T-helper 2 cell treated with Interferon-gamma antibody and Interleukin-4, amounts not matched to agents 5 μg/mL and 100 μg/mL, for 36 hours (primary cell): Measurements from ENCODE around the gene NKIRAS1.

Experiments
- DNase-seq: peaks from one replicate; pipeline ENCODE4 v3.0.0; 2021; ENCODE audit warnings: low spot score
- H3K27ac Mint-ChIP-seq: one replicate; pipeline ENCODE4 v1.8.0; 2021; ENCODE audit warnings: mild to moderate bottlenecking, mixed read lengths
- H3K27me3 Mint-ChIP-seq: one replicate; pipeline ENCODE4 v1.8.0; 2021; ENCODE audit warnings: low read depth, mixed read lengths
- H3K36me3 Mint-ChIP-seq: one replicate; pipeline ENCODE4 v1.8.0; 2021; ENCODE audit warnings: low read depth, mixed read lengths
- H3K4me1 Mint-ChIP-seq: one replicate; pipeline ENCODE4 v1.8.0; 2021; ENCODE audit warnings: low read depth, mixed read lengths
- H3K4me3 Mint-ChIP-seq: one replicate; pipeline ENCODE4 v1.8.0; 2022; ENCODE audit warnings: mild to moderate bottlenecking, moderate library complexity, mixed read lengths
- H3K9me3 Mint-ChIP-seq: one replicate; pipeline ENCODE4 v1.8.0; 2021; ENCODE audit warnings: mixed read lengths

NKIRAS1 gene

GRCh38 chr3:23945913-23946687 is 29.3 kb upstream of the NKIRAS1 start:
- Mint-ChIP-seq H3K27ac (peak overlapping the region; percentile 79), H3K36me3 (no peaks in the 10 kb centered on the region), H3K27me3 (peaks cover 29% of the 10 kb centered on the region), H3K4me1 (peaks cover 19% of the 10 kb centered on the region), H3K4me3 (peak overlapping the region; percentile 85), H3K9me3 (no peaks in the 10 kb centered on the region)
- DNase-seq: peak; percentile 92

GRCh38 chr3:23945663-23945912 is 28.8 kb upstream of the NKIRAS1 start:
- Mint-ChIP-seq H3K36me3 (no peaks in the 10 kb centered on the region), H3K4me1 (peaks cover 19% of the 10 kb centered on the region), H3K4me3 (no peak overlapping the region), H3K9me3 (no peaks in the 10 kb centered on the region), H3K27me3 (peaks cover 32% of the 10 kb centered on the region), H3K27ac (no peak overlapping the region)
- no peak for DNase-seq

- peaks cover 13% of the 10 kb centered on the region for H3K4me1 Mint-ChIP-seq
- H3K27ac Mint-ChIP-seq: peak within 1 kb of the TSS; percentile 71
- peaks cover 32% of the 10 kb centered on the region for H3K27me3 Mint-ChIP-seq
- H3K9me3 Mint-ChIP-seq: no peaks in the 10 kb centered on the region
- DNase-seq: peak; percentile 75
- no peaks in the 10 kb centered on the region for H3K36me3 Mint-ChIP-seq
- H3K4me3 Mint-ChIP-seq: peak within 1 kb of the TSS; percentile 85
Observed at GRCh38 chr3:23944861-23945662, 28.3 kb upstream of the NKIRAS1 start, which contains the start of gene NR1D2. NR1D2 (plus strand) TSS chr3:23945286; CDS start chr3:23945579, 293 bp downstream.

GRCh38 chr3:23944007-23944783 is 27.4 kb upstream of the NKIRAS1 start:
- Mint-ChIP-seq H3K4me3 (peak overlapping the region; percentile 85), H3K4me1 (peaks cover 8% of the 10 kb centered on the region), H3K27me3 (peaks cover 34% of the 10 kb centered on the region), H3K36me3 (no peaks in the 10 kb centered on the region), H3K27ac (peak overlapping the region; percentile 71), H3K9me3 (no peaks in the 10 kb centered on the region)
- DNase-seq: no peak

GRCh38 chr3:23942546-23942945 is 25.8 kb upstream of the NKIRAS1 start:
- no peak overlapping the region for H3K4me3 Mint-ChIP-seq

GRCh38 chr3:23941440-23941839 is 24.6 kb upstream of the NKIRAS1 start:
- H3K9me3 Mint-ChIP-seq: no peaks in the 10 kb centered on the region
- H3K4me1 Mint-ChIP-seq: peaks cover 4% of the 10 kb centered on the region
- no peaks in the 10 kb centered on the region for H3K36me3 Mint-ChIP-seq

More at GRCh38 chr3:23942546-23942945, 25.8 kb upstream of the NKIRAS1 start:
- Mint-ChIP-seq H3K27ac (no peak overlapping the region), H3K9me3 (no peaks in the 10 kb centered on the region), H3K4me1 (peaks cover 8% of the 10 kb centered on the region), H3K36me3 (no peaks in the 10 kb centered on the region), H3K27me3 (peaks cover 41% of the 10 kb centered on the region)
- DNase-seq: no peak

GRCh38 chr3:23940775-23941174 is 24.0 kb upstream of the NKIRAS1 start:
- Mint-ChIP-seq H3K9me3 (no peaks in the 10 kb centered on the region), H3K4me3 (no peak overlapping the region), H3K4me1 (peaks cover 4% of the 10 kb centered on the region), H3K36me3 (no peaks in the 10 kb centered on the region), H3K27ac (no peak overlapping the region), H3K27me3 (peaks cover 46% of the 10 kb centered on the region)
- DNase-seq: no peak

More at GRCh38 chr3:23941440-23941839, 24.6 kb upstream of the NKIRAS1 start:
- Mint-ChIP-seq H3K27ac (no peak overlapping the region), H3K4me3 (no peak overlapping the region), H3K27me3 (peaks cover 46% of the 10 kb centered on the region)
- DNase-seq: no peak

GRCh38 chr3:23938688-23939087 is 21.9 kb upstream of the NKIRAS1 start:
- Mint-ChIP-seq H3K4me3 (no peak overlapping the region), H3K36me3 (no peaks in the 10 kb centered on the region), H3K27ac (no peak overlapping the region), H3K4me1 (no peaks in the 10 kb centered on the region), H3K27me3 (peaks cover 41% of the 10 kb centered on the region), H3K9me3 (no peaks in the 10 kb centered on the region)
- no peak for DNase-seq

GRCh38 chr3:23937296-23937695 is 20.5 kb upstream of the NKIRAS1 start:
- Mint-ChIP-seq H3K9me3 (no peaks in the 10 kb centered on the region), H3K4me1 (no peaks in the 10 kb centered on the region), H3K27me3 (peaks cover 35% of the 10 kb centered on the region), H3K4me3 (no peak overlapping the region), H3K36me3 (no peaks in the 10 kb centered on the region), H3K27ac (no peak overlapping the region)
- no peak for DNase-seq

- no peaks in the 10 kb centered on the region for H3K9me3 Mint-ChIP-seq
- no peaks in the 10 kb centered on the region for H3K4me1 Mint-ChIP-seq
- H3K36me3 Mint-ChIP-seq: no peaks in the 10 kb centered on the region
- H3K27me3 Mint-ChIP-seq: peaks cover 32% of the 10 kb centered on the region
- no peak for DNase-seq
- no peak overlapping the region for H3K4me3 Mint-ChIP-seq
- H3K27ac Mint-ChIP-seq: no peak overlapping the region
Observed at GRCh38 chr3:23934253-23934652, 17.5 kb upstream of the NKIRAS1 start.

GRCh38 chr3:23932571-23932970 is 15.8 kb upstream of the NKIRAS1 start:
- no peak for DNase-seq
- Mint-ChIP-seq H3K27me3 (peaks cover 30% of the 10 kb centered on the region), H3K4me3 (no peak overlapping the region), H3K4me1 (no peaks in the 10 kb centered on the region), H3K9me3 (no peaks in the 10 kb centered on the region), H3K27ac (no peak overlapping the region), H3K36me3 (no peaks in the 10 kb centered on the region)

- Mint-ChIP-seq H3K27me3 (peaks cover 23% of the 10 kb centered on the region), H3K36me3 (no peaks in the 10 kb centered on the region), H3K27ac (no peak overlapping the region), H3K4me1 (no peaks in the 10 kb centered on the region), H3K9me3 (no peaks in the 10 kb centered on the region), H3K4me3 (no peak overlapping the region)
- no peak for DNase-seq
Observed at GRCh38 chr3:23931597-23931996, 14.8 kb upstream of the NKIRAS1 start.

- Mint-ChIP-seq H3K4me3 (no peak overlapping the region), H3K4me1 (no peaks in the 10 kb centered on the region), H3K36me3 (no peaks in the 10 kb centered on the region), H3K9me3 (no peaks in the 10 kb centered on the region), H3K27me3 (peaks cover 18% of the 10 kb centered on the region), H3K27ac (no peak overlapping the region)
- DNase-seq: no peak
Observed at GRCh38 chr3:23928524-23928923, 11.7 kb upstream of the NKIRAS1 start.

- H3K9me3 Mint-ChIP-seq: no peaks in the 10 kb centered on the region
- H3K4me1 Mint-ChIP-seq: no peaks in the 10 kb centered on the region
- no peak for DNase-seq
- no peak overlapping the region for H3K4me3 Mint-ChIP-seq
- no peak overlapping the region for H3K27ac Mint-ChIP-seq
- H3K36me3 Mint-ChIP-seq: peaks cover 1% of the 10 kb centered on the region
- peaks cover 12% of the 10 kb centered on the region for H3K27me3 Mint-ChIP-seq
Observed at GRCh38 chr3:23926736-23927135, 9.9 kb upstream of the NKIRAS1 start.
